ENCODE results near the gene SULF2. TPM values are rescaled to one million over a fixed set of nuclear protein-coding genes. Genes with fewer than 3 reads are reported as not detected.

Gene SULF2
- total RNA-seq, 3 donors from 2014 or later, result 36.3 to 62.5 (median 58.0) TPM

GRCh38 chr20:47700327-47700726 lies 85.0 kb downstream of the SULF2 start:
- H3K27ac ChIP-seq, result no peak overlapping the region
- TF ChIP-seq POLR2A (IDR thresholded peaks at IDR 0.05) (no peak), POLR2AphosphoS5 (IDR thresholded peaks at IDR 0.05) (no peak), CTCF (IDR thresholded peaks at IDR 0.05) (no peak)
- H3K4me3 ChIP-seq, result no peak overlapping the region
- H3K9me3 ChIP-seq, result no peaks in the 10 kb centered on the region
- no peaks in the 10 kb centered on the region for H3K27me3 ChIP-seq
- no peaks in the 10 kb centered on the region for H3K4me1 ChIP-seq
- intact Hi-C loops (cut with DNase I; ENCODE audit: low total_unique reads), result no loop called here
- no peak for DNase-seq (ENCODE audit: low spot score in 2 of 2)
- no peaks in the 10 kb centered on the region for H3K36me3 ChIP-seq

GRCh38 chr20:47699818-47700217 lies 85.5 kb downstream of the SULF2 start:
- intact Hi-C loops (cut with DNase I; ENCODE audit: low total_unique reads), result no loop called here
- no peak for DNase-seq (ENCODE audit: low spot score in 2 of 2)
- Histone ChIP-seq H3K4me3 (no peak overlapping the region), H3K27me3 (no peaks in the 10 kb centered on the region), H3K4me1 (no peaks in the 10 kb centered on the region), H3K36me3 (no peaks in the 10 kb centered on the region), H3K9me3 (no peaks in the 10 kb centered on the region), H3K27ac (no peak overlapping the region)
- TF ChIP-seq POLR2A (IDR thresholded peaks at IDR 0.05) (no peak), POLR2AphosphoS5 (IDR thresholded peaks at IDR 0.05) (no peak), CTCF (IDR thresholded peaks at IDR 0.05) (no peak)

- intact Hi-C loops (cut with DNase I; ENCODE audit: low total_unique reads), result no loop called here
- DNase-seq (ENCODE audit: low spot score in 2 of 2), result no peak
- Histone ChIP-seq H3K9me3 (peaks cover 11 to 14% of the 10 kb centered on the region in 2 donors), H3K36me3 (no peaks in the 10 kb centered on the region), H3K4me1 (no peaks in the 10 kb centered on the region), H3K4me3 (no peak overlapping the region), H3K27ac (no peak overlapping the region), H3K27me3 (no peaks in the 10 kb centered on the region)
- no peak for TF ChIP-seq POLR2AphosphoS5 (IDR thresholded peaks at IDR 0.05)
- no peak for TF ChIP-seq CTCF (IDR thresholded peaks at IDR 0.05)
- TF ChIP-seq POLR2A (IDR thresholded peaks at IDR 0.05), result no peak
Observed at GRCh38 chr20:47698142-47698541, 87.1 kb downstream of the SULF2 start.

- Histone ChIP-seq H3K36me3 (no peaks in the 10 kb centered on the region), H3K27ac (no peak overlapping the region), H3K9me3 (peaks cover 23 to 27% of the 10 kb centered on the region in 2 donors), H3K27me3 (no peaks in the 10 kb centered on the region), H3K4me1 (no peaks in the 10 kb centered on the region), H3K4me3 (no peak overlapping the region)
- TF ChIP-seq POLR2A (IDR thresholded peaks at IDR 0.05), result no peak
- TF ChIP-seq POLR2AphosphoS5 (IDR thresholded peaks at IDR 0.05), result no peak
- TF ChIP-seq CTCF (IDR thresholded peaks at IDR 0.05), result no peak
- no peak for DNase-seq (ENCODE audit: low spot score in 2 of 2)
- intact Hi-C loops (cut with DNase I; ENCODE audit: low total_unique reads), result no loop called here
Observed at GRCh38 chr20:47696856-47697255, 88.4 kb downstream of the SULF2 start.

DNA sequence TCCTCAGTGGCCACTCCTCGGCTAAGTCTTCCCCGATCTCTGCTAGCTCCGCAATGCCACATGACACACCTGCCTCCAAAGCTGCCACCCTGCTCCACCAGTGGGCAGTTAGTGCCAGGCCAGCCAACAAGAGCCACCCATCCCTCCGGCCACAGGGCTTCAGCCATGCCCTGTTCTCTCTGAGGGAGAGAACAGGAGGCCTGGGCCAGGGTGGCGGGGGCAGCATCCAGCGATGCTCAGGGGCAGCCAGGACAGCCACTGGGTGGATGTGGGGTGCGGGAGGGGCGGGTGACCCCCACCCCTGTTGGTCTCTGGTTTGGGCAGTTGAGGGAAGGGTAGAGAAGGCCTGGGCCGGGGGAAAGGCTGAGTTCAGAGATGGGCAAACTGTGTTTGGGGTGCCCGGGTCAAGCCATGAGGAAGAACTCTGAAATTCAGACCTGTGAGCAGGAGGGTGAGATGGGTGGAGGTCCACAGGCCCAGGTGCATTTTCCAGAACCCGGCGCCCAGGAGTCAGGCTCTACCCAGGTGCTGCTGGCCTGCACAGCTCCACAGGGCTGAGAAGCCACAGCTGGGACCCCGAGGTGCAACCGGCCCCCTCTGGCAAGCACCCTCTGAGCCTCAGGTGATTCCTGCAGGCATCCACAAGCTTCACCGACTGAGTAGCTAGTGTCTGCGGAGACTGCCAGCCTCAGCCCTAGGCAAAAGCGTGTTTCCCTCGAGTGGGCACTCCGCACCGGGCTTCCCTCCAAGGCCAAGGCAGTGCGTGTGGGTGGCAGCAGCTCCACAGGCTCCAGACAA lies 91.1 kb downstream of the SULF2 start:
- Histone ChIP-seq H3K27ac (no peak overlapping the region), H3K9me3 (peaks cover 36 to 46% of the 10 kb centered on the region in 2 donors), H3K36me3 (no peaks in the 10 kb centered on the region), H3K4me1 (no peaks in the 10 kb centered on the region), H3K4me3 (no peak overlapping the region), H3K27me3 (no peaks in the 10 kb centered on the region)
- no peak for DNase-seq (ENCODE audit: low spot score in 2 of 2)
- intact Hi-C loops (cut with DNase I; ENCODE audit: low total_unique reads), result no loop called here
- TF ChIP-seq POLR2AphosphoS5 (IDR thresholded peaks at IDR 0.05) (no peak), POLR2A (IDR thresholded peaks at IDR 0.05) (no peak), CTCF (IDR thresholded peaks at IDR 0.05) (no peak)
